Measurements from ENCODE around the gene INSYN2B.

INSYN2B gene

GRCh38 chr5:169913479-169913878 is 66.8 kb downstream of the INSYN2B start:
- CTCF ChIA-PET: interaction anchor here (0.9 kb wide), 1 partner anchor 157 kb away, joined by 3 read pairs; no protein-coding TSS in a partner anchor
- no peak for DNase-seq (ENCODE audit: extremely low spot score)
- TF ChIP-seq CTBP1 (IDR thresholded peaks at IDR 0.05; ENCODE audit: borderline replicate concordance) (no peak), HDGF (IDR thresholded peaks at IDR 0.05; ENCODE audit: borderline replicate concordance) (no peak), FOXM1 (IDR thresholded peaks at IDR 0.05; ENCODE audit: borderline replicate concordance) (no peak), FOXK2 (IDR thresholded peaks at IDR 0.05) (no peak), L3MBTL2 (conservative IDR thresholded peaks at IDR 0.05) (no peak), SP1 (IDR thresholded peaks at IDR 0.05) (no peak), TARDBP (IDR thresholded peaks at IDR 0.05) (no peak), ZNF384 (IDR thresholded peaks at IDR 0.05) (no peak), BHLHE40 (IDR thresholded peaks at IDR 0.05; ENCODE audit: borderline replicate concordance) (no peak), NFRKB (IDR thresholded peaks at IDR 0.05) (no peak), ELF4 (IDR thresholded peaks at IDR 0.05) (no peak), FOXA1 (IDR thresholded peaks at IDR 0.05) (no peak), SUZ12 (IDR thresholded peaks at IDR 0.05) (no peak), ARNT (IDR thresholded peaks at IDR 0.05) (no peak), LEF1 (IDR thresholded peaks at IDR 0.05; ENCODE audit: borderline replicate concordance) (no peak)
- TF ChIP-seq, protein P1, sequence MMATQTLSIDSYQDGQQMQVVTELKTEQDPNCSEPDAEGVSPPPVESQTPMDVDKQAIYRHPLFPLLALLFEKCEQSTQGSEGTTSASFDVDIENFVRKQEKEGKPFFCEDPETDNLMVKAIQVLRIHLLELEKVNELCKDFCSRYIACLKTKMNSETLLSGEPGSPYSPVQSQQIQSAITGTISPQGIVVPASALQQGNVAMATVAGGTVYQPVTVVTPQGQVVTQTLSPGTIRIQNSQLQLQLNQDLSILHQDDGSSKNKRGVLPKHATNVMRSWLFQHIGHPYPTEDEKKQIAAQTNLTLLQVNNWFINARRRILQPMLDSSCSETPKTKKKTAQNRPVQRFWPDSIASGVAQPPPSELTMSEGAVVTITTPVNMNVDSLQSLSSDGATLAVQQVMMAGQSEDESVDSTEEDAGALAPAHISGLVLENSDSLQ (IDR thresholded peaks at IDR 0.05): no peak
- POLR2A ChIA-PET: no interaction called here

GRCh38 chr5:169911448-169912212 is 68.7 kb downstream of the INSYN2B start:
- TF ChIP-seq BHLHE40 (IDR thresholded peaks at IDR 0.05; ENCODE audit: borderline replicate concordance): no peak
- TF ChIP-seq, protein P1 (IDR thresholded peaks at IDR 0.05): no peak
- no peak for TF ChIP-seq ELF4 (IDR thresholded peaks at IDR 0.05)
- TF ChIP-seq FOXM1 (IDR thresholded peaks at IDR 0.05; ENCODE audit: borderline replicate concordance): no peak
- no peak for DNase-seq (ENCODE audit: extremely low spot score)
- POLR2A ChIA-PET: no interaction called here
- CTCF ChIA-PET: interaction anchor here (0.9 kb wide), 1 partner anchor 14 kb away, joined by 5 read pairs; no protein-coding TSS in a partner anchor

DNA sequence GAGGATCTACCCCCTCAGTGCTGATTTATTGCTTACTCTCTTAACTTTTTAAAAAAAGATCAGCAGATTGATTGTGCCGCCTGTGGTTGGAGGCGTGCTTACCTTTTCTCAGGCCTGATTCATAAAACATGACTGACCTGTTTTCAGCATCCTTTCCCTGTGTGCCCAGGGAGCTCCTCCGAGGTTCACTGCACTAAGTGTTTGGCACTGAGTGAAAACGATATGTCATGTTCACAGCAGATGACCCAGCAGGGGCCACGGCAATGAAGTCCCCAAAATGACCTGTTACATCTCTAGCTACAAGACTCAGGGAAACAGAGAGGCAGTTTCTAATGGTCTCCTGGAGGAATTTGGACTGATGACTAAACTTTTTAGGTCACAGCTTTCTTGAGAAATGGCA is 69.9 kb downstream of the INSYN2B start:
- ChIA-PET CTCF (interaction anchor here (0.9 kb wide), 1 partner anchor 13 kb away, joined by 5 read pairs; no protein-coding TSS in a partner anchor), POLR2A (no interaction called here)
- no peak for TF ChIP-seq SP1 (IDR thresholded peaks at IDR 0.05)
- TF ChIP-seq FOXK2 (IDR thresholded peaks at IDR 0.05): no peak
- no peak for TF ChIP-seq TARDBP (IDR thresholded peaks at IDR 0.05)
- no peak for TF ChIP-seq ARNT (IDR thresholded peaks at IDR 0.05)
- DNase-seq (ENCODE audit: extremely low spot score): no peak

DNA sequence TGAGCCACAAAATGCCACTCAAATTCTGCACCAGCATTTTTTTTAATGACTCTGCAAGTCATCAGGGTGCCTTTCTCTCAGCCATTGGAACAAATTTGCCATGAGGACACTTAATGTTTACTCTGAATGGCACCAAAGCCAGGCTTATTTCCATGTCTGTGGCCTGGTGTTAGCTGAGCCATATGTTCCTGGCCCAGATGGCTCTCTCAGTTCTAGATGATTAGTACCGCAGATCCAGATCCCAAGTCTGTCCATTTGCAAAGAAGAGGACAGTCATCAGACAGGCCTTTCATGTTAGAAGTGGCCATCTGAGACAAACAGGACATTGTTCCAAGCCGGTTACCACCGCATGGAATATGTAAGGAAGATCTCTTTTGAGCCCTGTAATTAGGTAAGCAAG is 70.3 kb downstream of the INSYN2B start:
- POLR2A ChIA-PET: no interaction called here
- DNase-seq (ENCODE audit: extremely low spot score): no peak
- TF ChIP-seq ELF4 (IDR thresholded peaks at IDR 0.05): no peak
- TF ChIP-seq FOXA1 (IDR thresholded peaks at IDR 0.05): no peak
- TF ChIP-seq TARDBP (IDR thresholded peaks at IDR 0.05): no peak
- TF ChIP-seq, protein P1 (IDR thresholded peaks at IDR 0.05): no peak
- no peak for TF ChIP-seq CTBP1 (IDR thresholded peaks at IDR 0.05; ENCODE audit: borderline replicate concordance)
- CTCF ChIA-PET: no interaction called here

DNA sequence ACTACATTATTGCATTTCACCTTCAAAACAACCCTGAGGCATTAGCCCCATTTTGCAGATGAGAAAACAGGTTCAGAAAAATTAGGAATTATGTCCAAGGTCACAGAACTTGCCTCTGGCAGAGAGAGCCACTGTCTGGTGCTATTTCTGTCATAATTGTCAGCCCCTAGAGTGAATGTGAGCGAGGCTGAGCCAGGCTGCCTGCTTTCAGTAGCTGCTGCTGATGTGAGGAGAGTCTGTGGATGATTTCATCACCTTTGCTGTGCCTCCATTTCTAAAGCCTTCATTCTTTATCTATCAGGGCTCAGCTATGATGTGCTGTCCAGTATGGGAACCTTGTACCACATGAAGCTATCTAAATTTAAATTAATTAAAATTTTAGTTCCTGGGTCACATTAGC is 71.4 kb downstream of the INSYN2B start:
- ChIA-PET POLR2A (no interaction called here), CTCF (no interaction called here)
- DNase-seq (ENCODE audit: extremely low spot score): no peak
- TF ChIP-seq FOXM1 (IDR thresholded peaks at IDR 0.05; ENCODE audit: borderline replicate concordance) (no peak), SUZ12 (IDR thresholded peaks at IDR 0.05) (no peak), FOXK2 (IDR thresholded peaks at IDR 0.05) (no peak), CTBP1 (IDR thresholded peaks at IDR 0.05; ENCODE audit: borderline replicate concordance) (no peak), TARDBP (IDR thresholded peaks at IDR 0.05) (no peak), ARNT (IDR thresholded peaks at IDR 0.05) (no peak), ZNF384 (IDR thresholded peaks at IDR 0.05) (no peak), SP1 (IDR thresholded peaks at IDR 0.05) (no peak), LEF1 (IDR thresholded peaks at IDR 0.05; ENCODE audit: borderline replicate concordance) (no peak), L3MBTL2 (conservative IDR thresholded peaks at IDR 0.05) (no peak), NFRKB (IDR thresholded peaks at IDR 0.05) (no peak), FOXA1 (IDR thresholded peaks at IDR 0.05) (no peak), HDGF (IDR thresholded peaks at IDR 0.05; ENCODE audit: borderline replicate concordance) (no peak), BHLHE40 (IDR thresholded peaks at IDR 0.05; ENCODE audit: borderline replicate concordance) (no peak), ELF4 (IDR thresholded peaks at IDR 0.05) (no peak)
- TF ChIP-seq, protein P1 (IDR thresholded peaks at IDR 0.05): no peak
